ENCODE data around the gene TGFB2. TPM values are rescaled to one million over a fixed set of nuclear protein-coding genes. Genes with fewer than 3 reads are reported as not detected.
A peak's percentile ranks its signal among the peaks of the same experiment; 100 is the strongest.

The TGFB2 gene
- polyA plus RNA-seq, 1 experiment: 14.8 TPM

GRCh38 chr1:218328769-218329168, 16.4 kb upstream of the TGFB2 start:
- ChIA-PET POLR2A (no interaction called here), CTCF (interaction anchor here (0.6 to 4.0 kb wide), 17 partner anchors 8 to 1665 kb away, joined by 3 to 50 read pairs (median 10); partner anchors contain the start of gene TGFB2)
- DNase-seq (ENCODE audit: low read depth, low spot score): no peak
- TF ChIP-seq, protein P1, sequence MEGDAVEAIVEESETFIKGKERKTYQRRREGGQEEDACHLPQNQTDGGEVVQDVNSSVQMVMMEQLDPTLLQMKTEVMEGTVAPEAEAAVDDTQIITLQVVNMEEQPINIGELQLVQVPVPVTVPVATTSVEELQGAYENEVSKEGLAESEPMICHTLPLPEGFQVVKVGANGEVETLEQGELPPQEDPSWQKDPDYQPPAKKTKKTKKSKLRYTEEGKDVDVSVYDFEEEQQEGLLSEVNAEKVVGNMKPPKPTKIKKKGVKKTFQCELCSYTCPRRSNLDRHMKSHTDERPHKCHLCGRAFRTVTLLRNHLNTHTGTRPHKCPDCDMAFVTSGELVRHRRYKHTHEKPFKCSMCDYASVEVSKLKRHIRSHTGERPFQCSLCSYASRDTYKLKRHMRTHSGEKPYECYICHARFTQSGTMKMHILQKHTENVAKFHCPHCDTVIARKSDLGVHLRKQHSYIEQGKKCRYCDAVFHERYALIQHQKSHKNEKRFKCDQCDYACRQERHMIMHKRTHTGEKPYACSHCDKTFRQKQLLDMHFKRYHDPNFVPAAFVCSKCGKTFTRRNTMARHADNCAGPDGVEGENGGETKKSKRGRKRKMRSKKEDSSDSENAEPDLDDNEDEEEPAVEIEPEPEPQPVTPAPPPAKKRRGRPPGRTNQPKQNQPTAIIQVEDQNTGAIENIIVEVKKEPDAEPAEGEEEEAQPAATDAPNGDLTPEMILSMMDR (IDR thresholded peaks at IDR 0.05; ENCODE audit: low read depth, low read length): no peak
- H3K4me3 ChIP-seq (ENCODE audit: low read depth, low read length): no peak overlapping the region
- H3K9me3 ChIP-seq (ENCODE audit: control insufficient read depth, insufficient read depth, low read length): peaks cover 6% of the 10 kb centered on the region; the same call in 1 of the 2 replicates
- no peaks in the 10 kb centered on the region for H3K27me3 ChIP-seq (ENCODE audit: control insufficient read depth, insufficient read depth, low read length)
- no peak overlapping the region for H3K27ac ChIP-seq (ENCODE audit: low read depth, low read length)

- POLR2A ChIA-PET: interaction anchor here (0.5 kb wide), 1 partner anchor 546 kb away, joined by 3 read pairs; no protein-coding TSS in a partner anchor
- CTCF ChIA-PET: interaction anchor here (0.5 to 4.0 kb wide), 50 partner anchors 9 to 1483 kb away, joined by 3 to 50 read pairs (median 4); partner anchors contain the start of gene TGFB2
- Histone ChIP-seq H3K27ac (ENCODE audit: low read depth, low read length) (no peak overlapping the region), H3K4me3 (ENCODE audit: low read depth, low read length) (no peak overlapping the region), H3K9me3 (ENCODE audit: control insufficient read depth, insufficient read depth, low read length) (no peaks in the 10 kb centered on the region), H3K27me3 (ENCODE audit: control insufficient read depth, insufficient read depth, low read length) (no peaks in the 10 kb centered on the region)
- TF ChIP-seq, protein P1 (IDR thresholded peaks at IDR 0.05; ENCODE audit: low read depth, low read length): peak; percentile 55
- no peak for DNase-seq (ENCODE audit: low read depth, low spot score)
These were observed 15.0 kb upstream of the TGFB2 start for GRCh38 chr1:218330043-218330623.

- ChIA-PET POLR2A (no interaction called here), CTCF (interaction anchor here (0.6 to 1.4 kb wide), 3 partner anchors 735 to 1329 kb away, joined by 3 to 6 read pairs (median 6); no protein-coding TSS in a partner anchor)
- Histone ChIP-seq H3K4me3 (ENCODE audit: low read depth, low read length) (no peak overlapping the region), H3K27ac (ENCODE audit: low read depth, low read length) (no peak overlapping the region), H3K27me3 (ENCODE audit: control insufficient read depth, insufficient read depth, low read length) (no peaks in the 10 kb centered on the region), H3K9me3 (ENCODE audit: control insufficient read depth, insufficient read depth, low read length) (no peaks in the 10 kb centered on the region)
- TF ChIP-seq, protein P1 (IDR thresholded peaks at IDR 0.05; ENCODE audit: low read depth, low read length): no peak
- no peak for DNase-seq (ENCODE audit: low read depth, low spot score)
These were observed 12.7 kb upstream of the TGFB2 start for GRCh38 chr1:218332416-218332815.

- H3K27me3 ChIP-seq (ENCODE audit: control insufficient read depth, insufficient read depth, low read length): no peaks in the 10 kb centered on the region
- POLR2A ChIA-PET: interaction anchor here (2.3 kb wide), 1 partner anchor 9 kb away, joined by 7 read pairs; the partner anchor contains the start of gene TGFB2
- no peak for DNase-seq (ENCODE audit: low read depth, low spot score)
- H3K9me3 ChIP-seq (ENCODE audit: control insufficient read depth, insufficient read depth, low read length): no peaks in the 10 kb centered on the region
- CTCF ChIA-PET: interaction anchor here (1.0 kb wide), 1 partner anchor 731 kb away, joined by 5 read pairs; no protein-coding TSS in a partner anchor
- TF ChIP-seq, protein P1 (IDR thresholded peaks at IDR 0.05; ENCODE audit: low read depth, low read length): no peak
- no peak overlapping the region for H3K4me3 ChIP-seq (ENCODE audit: low read depth, low read length)
- no peak overlapping the region for H3K27ac ChIP-seq (ENCODE audit: low read depth, low read length)
These were observed 8.8 kb upstream of the TGFB2 start for GRCh38 chr1:218336328-218336727.

- H3K27me3 ChIP-seq (ENCODE audit: control insufficient read depth, insufficient read depth, low read length): no peaks in the 10 kb centered on the region
- ChIA-PET CTCF (interaction anchor here (0.6 to 3.0 kb wide), 25 partner anchors 9 to 1474 kb away, joined by 3 to 10 read pairs (median 4); no protein-coding TSS in a partner anchor), POLR2A (no interaction called here)
- TF ChIP-seq, protein P1 (IDR thresholded peaks at IDR 0.05; ENCODE audit: low read depth, low read length): peak; percentile 73
- no peak overlapping the region for H3K27ac ChIP-seq (ENCODE audit: low read depth, low read length)
- H3K9me3 ChIP-seq (ENCODE audit: control insufficient read depth, insufficient read depth, low read length): no peaks in the 10 kb centered on the region
- no peak overlapping the region for H3K4me3 ChIP-seq (ENCODE audit: low read depth, low read length)
- no peak for DNase-seq (ENCODE audit: low read depth, low spot score)
These were observed 5.8 kb upstream of the TGFB2 start for GRCh38 chr1:218339267-218339831.

Measured in AG04450 (cell line).